22Rv1 (cell line): Measurements from ENCODE around the gene EIF4G2.

Source experiments
- ZFX ChIP-seq: fragments of 450-650 bp; IDR thresholded peaks from 2 replicates; pipeline ENCODE4 v1.6.1; 2017; ENCODE audit warnings: antibody characterized with exemption, borderline replicate concordance
- TF ChIP-seq, protein P1 (sequence below): fragments of 450-650 bp; IDR thresholded peaks from 2 replicates; pipeline ENCODE4 v1.5.1; 2017; ENCODE audit warnings: mild to moderate bottlenecking

DNA sequence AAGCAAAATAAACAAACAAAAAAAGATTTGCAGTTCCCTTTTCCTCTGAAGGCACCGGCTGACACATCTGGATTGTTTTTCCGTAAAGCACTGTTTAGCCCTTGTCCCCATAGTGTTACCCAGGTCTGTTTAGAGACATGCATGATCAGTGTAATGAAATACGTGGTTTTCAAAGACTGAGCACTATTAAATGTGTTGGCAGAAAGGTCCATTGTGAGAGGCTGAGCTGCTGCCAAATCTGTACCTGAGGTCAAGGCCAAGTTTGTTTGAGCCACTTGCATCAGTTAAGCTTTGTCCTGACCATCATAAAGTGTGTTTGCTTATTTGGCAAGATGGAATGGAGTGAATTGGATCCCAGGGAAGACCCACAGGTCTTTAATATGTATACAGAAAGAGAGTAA is 31.3 kb downstream of the EIF4G2 start:
- TF ChIP-seq, protein P1, sequence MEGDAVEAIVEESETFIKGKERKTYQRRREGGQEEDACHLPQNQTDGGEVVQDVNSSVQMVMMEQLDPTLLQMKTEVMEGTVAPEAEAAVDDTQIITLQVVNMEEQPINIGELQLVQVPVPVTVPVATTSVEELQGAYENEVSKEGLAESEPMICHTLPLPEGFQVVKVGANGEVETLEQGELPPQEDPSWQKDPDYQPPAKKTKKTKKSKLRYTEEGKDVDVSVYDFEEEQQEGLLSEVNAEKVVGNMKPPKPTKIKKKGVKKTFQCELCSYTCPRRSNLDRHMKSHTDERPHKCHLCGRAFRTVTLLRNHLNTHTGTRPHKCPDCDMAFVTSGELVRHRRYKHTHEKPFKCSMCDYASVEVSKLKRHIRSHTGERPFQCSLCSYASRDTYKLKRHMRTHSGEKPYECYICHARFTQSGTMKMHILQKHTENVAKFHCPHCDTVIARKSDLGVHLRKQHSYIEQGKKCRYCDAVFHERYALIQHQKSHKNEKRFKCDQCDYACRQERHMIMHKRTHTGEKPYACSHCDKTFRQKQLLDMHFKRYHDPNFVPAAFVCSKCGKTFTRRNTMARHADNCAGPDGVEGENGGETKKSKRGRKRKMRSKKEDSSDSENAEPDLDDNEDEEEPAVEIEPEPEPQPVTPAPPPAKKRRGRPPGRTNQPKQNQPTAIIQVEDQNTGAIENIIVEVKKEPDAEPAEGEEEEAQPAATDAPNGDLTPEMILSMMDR = no peak
- TF ChIP-seq ZFX = no peak
